HFF-Myc (cell line): ENCODE measurements around the gene MED28.
"Not testable (repeated sequence)": the region's sequence is repeated elsewhere in the genome, so short reads cannot be mapped to it uniquely, and the experiment has no call there.

Experiments used
- DNase-seq: peaks from one replicate; pipeline ENCODE4 v3.0.0-alpha.2; 2011; ENCODE audit warnings: low read depth; ENCODE audit errors: extremely low read depth
- H3K4me3 ChIP-seq: replicated peaks from 2 replicates; pipeline ENCODE4 v1.5.1; 2011; ENCODE audit warnings: low read depth, mild to moderate bottlenecking, control low read depth, low read length
- TF ChIP-seq, protein P1 (sequence below): IDR thresholded peaks from 2 replicates; pipeline ENCODE4 v1.5.1; 2012; ENCODE audit warnings: mild to moderate bottlenecking, low read depth, low read length, control low read depth; ENCODE audit errors: missing control alignments

Gene MED28

GRCh38 chr4:17657849-17658248, 43.4 kb downstream of the MED28 start:
- H3K4me3 ChIP-seq, result no peak overlapping the region
- TF ChIP-seq, protein P1, sequence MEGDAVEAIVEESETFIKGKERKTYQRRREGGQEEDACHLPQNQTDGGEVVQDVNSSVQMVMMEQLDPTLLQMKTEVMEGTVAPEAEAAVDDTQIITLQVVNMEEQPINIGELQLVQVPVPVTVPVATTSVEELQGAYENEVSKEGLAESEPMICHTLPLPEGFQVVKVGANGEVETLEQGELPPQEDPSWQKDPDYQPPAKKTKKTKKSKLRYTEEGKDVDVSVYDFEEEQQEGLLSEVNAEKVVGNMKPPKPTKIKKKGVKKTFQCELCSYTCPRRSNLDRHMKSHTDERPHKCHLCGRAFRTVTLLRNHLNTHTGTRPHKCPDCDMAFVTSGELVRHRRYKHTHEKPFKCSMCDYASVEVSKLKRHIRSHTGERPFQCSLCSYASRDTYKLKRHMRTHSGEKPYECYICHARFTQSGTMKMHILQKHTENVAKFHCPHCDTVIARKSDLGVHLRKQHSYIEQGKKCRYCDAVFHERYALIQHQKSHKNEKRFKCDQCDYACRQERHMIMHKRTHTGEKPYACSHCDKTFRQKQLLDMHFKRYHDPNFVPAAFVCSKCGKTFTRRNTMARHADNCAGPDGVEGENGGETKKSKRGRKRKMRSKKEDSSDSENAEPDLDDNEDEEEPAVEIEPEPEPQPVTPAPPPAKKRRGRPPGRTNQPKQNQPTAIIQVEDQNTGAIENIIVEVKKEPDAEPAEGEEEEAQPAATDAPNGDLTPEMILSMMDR, result no peak
- no peak for DNase-seq

GRCh38 chr4:17659196-17659595, 44.8 kb downstream of the MED28 start:
- DNase-seq, H3K4me3 ChIP-seq: not testable (repeated sequence)

- TF ChIP-seq, protein P1, result no peak
- no peak overlapping the region for H3K4me3 ChIP-seq
- DNase-seq, result peak; percentile 38
These were observed 48.3 kb downstream of the MED28 start for GRCh38 chr4:17662694-17663093.

DNA sequence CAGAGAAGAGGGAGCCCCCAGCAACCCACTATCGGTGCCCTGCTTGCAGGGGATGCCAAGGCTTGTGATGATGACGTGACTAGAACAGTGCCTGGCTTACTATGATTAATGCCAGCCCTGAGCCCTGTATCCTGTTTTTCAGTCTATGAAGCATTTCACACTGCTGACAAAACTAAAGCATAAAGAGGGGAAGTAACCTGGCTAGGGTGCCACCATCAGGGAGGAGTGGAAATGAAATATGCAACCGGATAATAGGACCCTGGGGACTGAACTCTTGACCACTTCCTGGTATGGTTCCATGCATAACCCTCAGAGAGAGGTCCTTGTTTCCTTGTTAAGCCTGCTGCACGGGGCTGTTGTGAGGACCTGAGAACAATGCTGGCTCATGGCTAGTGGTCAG, 50.3 kb downstream of the MED28 start:
- no peak overlapping the region for H3K4me3 ChIP-seq
- DNase-seq, result no peak
- TF ChIP-seq, protein P1, result no peak

- no peak overlapping the region for H3K4me3 ChIP-seq
- DNase-seq, result no peak
- TF ChIP-seq, protein P1, result no peak
These were observed 50.9 kb downstream of the MED28 start for GRCh38 chr4:17665346-17665745.

DNA sequence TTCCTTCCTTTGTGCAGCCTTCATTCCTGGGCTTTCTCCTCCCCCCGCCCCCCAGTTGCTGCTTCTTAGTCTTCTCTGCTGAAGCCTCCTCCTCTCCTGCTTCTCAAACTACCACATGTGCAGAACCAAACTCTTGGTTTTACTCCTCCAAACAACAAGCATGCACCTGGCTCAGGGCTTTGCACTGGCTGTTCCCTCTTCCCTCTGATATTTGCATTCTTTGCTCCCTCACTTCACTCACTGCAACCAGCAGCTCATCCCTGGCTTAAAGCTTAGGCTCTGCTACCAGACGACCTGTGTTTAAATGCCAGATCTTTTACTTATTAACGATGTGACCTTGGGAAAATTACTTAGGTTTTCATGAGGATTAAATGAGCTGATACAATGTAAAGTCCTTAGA, 51.4 kb downstream of the MED28 start:
- TF ChIP-seq, protein P1, result no peak
- DNase-seq, result no peak
- H3K4me3 ChIP-seq, result no peak overlapping the region

- DNase-seq, result no peak
These were observed 52.8 kb downstream of the MED28 start for GRCh38 chr4:17667253-17667652.

More at GRCh38 chr4:17667253-17667652, 52.8 kb downstream of the MED28 start:
- no peak overlapping the region for H3K4me3 ChIP-seq
- TF ChIP-seq, protein P1, result no peak
